Prostate gland (tissue), 2 donors: ENCODE measurements around the gene R3HDM4. TPM values are rescaled to one million over a fixed set of nuclear protein-coding genes. Genes with fewer than 3 reads are reported as not detected.
A peak's percentile ranks its signal among the peaks of the same experiment; 100 is the strongest.
"Not testable (repeated sequence)": the region's sequence is repeated elsewhere in the genome, so short reads cannot be mapped to it uniquely, and the experiment has no call there.

Experiments
- DNase-seq: peaks from one replicate; pipeline ENCODE4 v3.0.0-alpha.2; 2019; ENCODE audit warnings: low spot score
- H3K27ac ChIP-seq, 2 donors: fragments of 200-600 bp; sonication (generic); 2 replicates each; pipeline ENCODE4 v1.5.1; 2017 to 2019
- H3K27me3 ChIP-seq: fragments of 200-600 bp; sonication (generic); replicated peaks from 2 replicates; pipeline ENCODE4 v1.5.1; 2019; ENCODE audit not compliant: insufficient read depth
- H3K36me3 ChIP-seq, 2 donors: fragments of 200-600 bp; sonication (generic); 1 replicate in 1 of 2; 2 replicates in 1 of 2; pipeline versions ENCODE4 v1.5.1 to v1.8.1; 2017 to 2019
- H3K4me1 ChIP-seq: fragments of 200-600 bp; sonication (generic); replicated peaks from 2 replicates; pipeline ENCODE4 v1.5.1; 2019
- H3K4me3 ChIP-seq, 2 donors: fragments of 200-600 bp; sonication (generic); 2 replicates each; pipeline ENCODE4 v1.5.1; 2017 to 2019
- H3K9me3 ChIP-seq: fragments of 200-600 bp; sonication (generic); 2 replicates; pipeline ENCODE4 v1.5.1; 2017
- CTCF ChIP-seq, 4 experiments: fragments of 200-600 bp in 2 of 4; fragments of 450-650 bp in 2 of 4; sonication (generic) in 2 of 4; IDR thresholded peaks; 1 replicate in 3 of 4; 2 replicates in 1 of 4; pipeline ENCODE4 v1.5.1; 2016 to 2019; ENCODE audit warnings: antibody characterized with exemption in 4 of 4, mild to moderate bottlenecking in 2 of 4, moderate library complexity in 2 of 4
- POLR2A ChIP-seq: fragments of 450-650 bp; IDR thresholded peaks from one replicate; pipeline ENCODE4 v1.6.1; 2016; ENCODE audit warnings: antibody characterized with exemption, mild to moderate bottlenecking
- POLR2AphosphoS5 ChIP-seq: sonication (generic); formaldehyde crosslinking; IDR thresholded peaks from one replicate; pipeline ENCODE4 v1.6.1; 2017; ENCODE audit warnings: antibody characterized with exemption
- WGBS: methylation state at CpG from one replicate; pipeline ENCODE4 v1.1.5; 2018; 5-methylcytosine and 5-hydroxymethylcytosine counted together
- intact Hi-C: fragments of 100-400 bp; cut with DNase I; formaldehyde crosslinking; loops from one replicate; pipeline ENCODE4 v1.14.2; 2022
- small RNA-seq, 2 donors: library from RNA; depleted of rRNA; stranded (forward); fragments of <200 nt; gene quantifications; one replicate each; pipeline ENCODE3, GENCODE V24; 2016
- total RNA-seq, 2 donors: library from RNA; depleted of rRNA; stranded (reverse); fragments of >200 nt; gene quantifications; one replicate each; pipeline ENCODE4 v1.1.0, GENCODE V29; 2016

R3HDM4 gene
- total RNA-seq, 2 donors from 2014 or later = 36.9 to 58.7 TPM

- TF ChIP-seq POLR2A (no peak), CTCF (IDR thresholded peaks at IDR 0.05) (no peak), POLR2AphosphoS5 (peak; percentile 84)
- Histone ChIP-seq H3K27me3 (peaks cover 6% of the 10 kb centered on the region), H3K4me3 (no peak overlapping the region), H3K36me3 (no peaks in the 10 kb centered on the region), H3K4me1 (peaks cover 4% of the 10 kb centered on the region), H3K9me3 (no peaks in the 10 kb centered on the region), H3K27ac (peak overlapping the region; percentile 55 to 64)
- 19% methylated on average over 27 of the region's 28 CpGs for WGBS
- intact Hi-C loops = no loop called here
- DNase-seq = peak; percentile 81
These were observed 62.6 kb downstream of the R3HDM4 start for GRCh38 chr19:850221-850978.

GRCh38 chr19:849195-849594 is 63.8 kb downstream of the R3HDM4 start:
- H3K27ac ChIP-seq, intact Hi-C loops, H3K27me3 ChIP-seq, H3K36me3 ChIP-seq, H3K4me3 ChIP-seq, H3K4me1 ChIP-seq, DNase-seq, H3K9me3 ChIP-seq: not testable (repeated sequence)
- WGBS = 72% methylated on average over 8 of the region's 8 CpGs

GRCh38 chr19:848386-848921 is 64.6 kb downstream of the R3HDM4 start:
- 41% methylated on average over 12 of the region's 12 CpGs for WGBS
- no peaks in the 10 kb centered on the region for H3K36me3 ChIP-seq
- intact Hi-C loops = no loop called here
- H3K27ac ChIP-seq = no peak overlapping the region
- peaks cover 4% of the 10 kb centered on the region for H3K4me1 ChIP-seq
- H3K9me3 ChIP-seq = no peaks in the 10 kb centered on the region
- DNase-seq = no peak
- H3K27me3 ChIP-seq = peaks cover 12% of the 10 kb centered on the region
- H3K4me3 ChIP-seq = no peak overlapping the region
- TF ChIP-seq POLR2AphosphoS5 = no peak

Small RNA genes within 50 kb of the gene (small RNA-seq; reads per million reads assigned to genes)
- 0 reads per million in 2 donors for gene RNU6-9

Other genes with a start within 250 kb of the R3HDM4 start
- gene FSTL3, start 236.8 kb downstream of the R3HDM4 start, total RNA-seq = 100 to 1,000 TPM in 1 of 2 donors, 10 to 100 TPM in 1; 69.3 to 241 TPM
- gene PRSS57, start 217.8 kb downstream of the R3HDM4 start, total RNA-seq = 1 to 10 TPM in 1 of 2 donors, not detected in 1; 1.7 TPM
- 10 to 100 TPM; 40.9 to 58.7 TPM for gene PALM, start 204.3 kb downstream of the R3HDM4 start, total RNA-seq
- gene MISP, start 162.1 kb downstream of the R3HDM4 start, total RNA-seq = 1 to 10 TPM; 7.3 to 9.3 TPM
- gene PTBP1, start 115.8 kb downstream of the R3HDM4 start, total RNA-seq = 100 to 1,000 TPM; 153 to 222 TPM
- 10 to 100 TPM in 1 of 2 donors, under 1 TPM in 1; 0.27 to 20.3 TPM for gene PLPPR3, start 91.3 kb downstream of the R3HDM4 start, total RNA-seq
- gene AZU1, start 85.4 kb downstream of the R3HDM4 start, total RNA-seq = 1 to 10 TPM in 1 of 2 donors, not detected in 1; 6.9 TPM
- gene PRTN3, start 72.2 kb downstream of the R3HDM4 start, total RNA-seq = 1 to 10 TPM in 1 of 2 donors, not detected in 1; 2.6 TPM
- gene ELANE, start 60.9 kb downstream of the R3HDM4 start, total RNA-seq = 1 to 10 TPM in 1 of 2 donors, not detected in 1; 1.4 TPM
- gene CFD, start 53.6 kb downstream of the R3HDM4 start, total RNA-seq = 100 to 1,000 TPM in 1 of 2 donors, 10 to 100 TPM in 1; 92.2 to 167 TPM
- gene MED16, start 20.0 kb downstream of the R3HDM4 start, total RNA-seq = 100 to 1,000 TPM in 1 of 2 donors, 10 to 100 TPM in 1; 65.1 to 114 TPM
- gene RNU6-9, start 19.7 kb downstream of the R3HDM4 start, total RNA-seq = not detected
- not detected for gene KISS1R, start 4.1 kb upstream of the R3HDM4 start, total RNA-seq
- 10 to 100 TPM in 1 of 2 donors, 1 to 10 TPM in 1; 3.8 to 18.7 TPM for gene ARID3A, start 12.8 kb upstream of the R3HDM4 start, total RNA-seq
- 10 to 100 TPM; 35.0 to 94.8 TPM for gene WDR18, start 71.1 kb upstream of the R3HDM4 start, total RNA-seq
- gene GRIN3B, start 87.2 kb upstream of the R3HDM4 start, total RNA-seq = under 1 TPM in 1 of 2 donors, not detected in 1; 0.34 TPM
- 100 to 1,000 TPM; 216 to 377 TPM for gene TMEM259, start 107.9 kb upstream of the R3HDM4 start, total RNA-seq
- not detected for gene RNU6-2, start 108.3 kb upstream of the R3HDM4 start, total RNA-seq
- 100 to 1,000 TPM in 1 of 2 donors, 10 to 100 TPM in 1; 82.9 to 101 TPM for gene CNN2, start 113.4 kb upstream of the R3HDM4 start, total RNA-seq
- 10 to 100 TPM; 16.2 to 25.1 TPM for gene ABCA7, start 126.9 kb upstream of the R3HDM4 start, total RNA-seq
- 10 to 100 TPM in 1 of 2 donors, 1 to 10 TPM in 1; 8.9 to 26.2 TPM for gene ARHGAP45, start 153.9 kb upstream of the R3HDM4 start, total RNA-seq
- 100 to 1,000 TPM; 152 to 169 TPM for gene POLR2E, start 182.2 kb upstream of the R3HDM4 start, total RNA-seq
- 100 to 1,000 TPM; 577 to 627 TPM for gene GPX4, start 190.8 kb upstream of the R3HDM4 start, total RNA-seq